HG03139 (cell line): ENCODE measurements around the gene FOXD4L6.
"Not testable (repeated sequence)": the region's sequence is repeated elsewhere in the genome, so short reads cannot be mapped to it uniquely, and the experiment has no call there.

ENCODE experiments used
- ATAC-seq: cut with Tn5 transposase; IDR thresholded peaks from one replicate; pipeline ENCODE4 v1.9.1; 2021; ENCODE audit not compliant: unreplicated experiment

FOXD4L6 gene

DNA sequence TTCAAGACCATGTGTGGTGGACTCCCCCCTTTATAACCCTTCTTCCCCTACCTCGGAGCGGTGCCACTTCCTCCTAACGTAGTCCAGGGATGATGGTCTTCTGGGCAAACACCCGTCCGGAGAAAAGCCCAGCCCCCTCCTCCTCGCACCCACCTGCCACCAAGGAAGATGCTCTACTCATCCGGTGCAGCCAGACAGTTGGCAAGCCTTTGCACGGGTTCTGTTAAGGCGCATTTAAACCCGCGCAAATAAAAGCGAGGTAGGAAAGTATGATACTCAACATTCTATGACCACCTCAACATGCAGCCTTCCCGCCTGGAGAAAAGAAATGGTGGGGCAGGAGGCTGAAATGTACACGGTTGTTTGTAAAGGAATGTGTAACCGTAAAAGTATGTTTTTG lies at the start of gene FOXD4L6:
Gene FOXD4L6 (minus strand): TSS at position 101 of the 400 bp plus-strand sequence. CDS start 298 bp downstream, outside the sequence.
- ATAC-seq: not testable (repeated sequence)

DNA sequence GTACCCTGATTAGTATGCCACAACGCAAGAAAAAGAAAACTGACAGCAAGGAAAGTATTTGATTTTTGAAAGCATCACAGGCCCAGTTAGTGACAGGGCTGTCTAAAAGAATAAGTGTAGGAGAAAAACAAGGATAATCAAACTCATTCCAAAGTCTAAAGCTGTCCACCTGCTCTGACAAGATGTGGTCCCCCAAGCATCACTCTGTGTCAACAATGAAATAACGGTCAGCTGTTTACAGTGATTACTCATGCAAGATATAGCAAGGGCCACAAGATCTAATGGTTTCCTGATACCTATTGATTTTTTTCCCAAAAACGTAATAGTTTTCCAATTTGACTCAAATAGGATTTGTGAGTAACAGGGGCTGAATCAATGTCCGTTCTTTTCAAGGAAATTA lies 46.5 kb upstream of the FOXD4L6 start:
- not testable (repeated sequence) for ATAC-seq

DNA sequence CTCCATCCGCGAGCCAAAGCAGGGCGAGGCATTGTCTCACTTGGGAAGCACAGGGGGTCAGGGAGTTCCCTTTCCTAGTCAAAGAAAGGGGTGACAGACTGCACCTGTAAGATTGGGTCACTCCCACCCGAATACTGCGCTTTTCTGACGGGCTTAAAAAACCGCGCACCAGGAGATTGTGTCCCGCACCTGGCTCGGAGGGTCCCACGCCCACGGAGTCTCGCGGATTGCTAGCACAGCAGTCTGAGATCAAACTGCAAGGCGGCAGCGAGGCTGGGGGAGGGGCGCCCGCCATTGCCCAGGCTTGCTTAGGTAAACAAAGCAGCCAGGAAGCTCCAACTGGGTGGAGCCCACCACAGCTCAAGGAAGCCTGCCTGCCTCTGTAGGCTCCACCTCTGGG lies 21.6 kb upstream of the FOXD4L6 start:
- ATAC-seq: not testable (repeated sequence)

DNA sequence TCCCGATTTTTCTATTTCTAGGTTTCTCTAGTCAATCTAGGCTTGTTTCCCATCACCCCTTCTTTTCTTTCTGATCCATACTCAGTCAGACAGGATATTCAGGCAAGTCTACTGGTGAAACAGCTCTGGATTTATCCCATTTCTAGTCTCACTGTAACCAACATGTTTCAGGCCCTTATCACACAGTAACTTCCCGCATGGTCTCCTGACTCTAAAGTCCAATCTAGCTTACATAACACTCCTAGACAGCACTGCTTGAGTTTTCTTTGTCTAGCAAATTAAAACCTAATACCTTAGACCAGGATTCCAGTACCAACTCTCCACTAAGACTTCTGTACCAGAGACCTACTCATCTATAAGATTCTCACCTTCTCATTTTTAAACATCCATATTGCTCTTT lies 13.4 kb upstream of the FOXD4L6 start:
- ATAC-seq: not testable (repeated sequence)

DNA sequence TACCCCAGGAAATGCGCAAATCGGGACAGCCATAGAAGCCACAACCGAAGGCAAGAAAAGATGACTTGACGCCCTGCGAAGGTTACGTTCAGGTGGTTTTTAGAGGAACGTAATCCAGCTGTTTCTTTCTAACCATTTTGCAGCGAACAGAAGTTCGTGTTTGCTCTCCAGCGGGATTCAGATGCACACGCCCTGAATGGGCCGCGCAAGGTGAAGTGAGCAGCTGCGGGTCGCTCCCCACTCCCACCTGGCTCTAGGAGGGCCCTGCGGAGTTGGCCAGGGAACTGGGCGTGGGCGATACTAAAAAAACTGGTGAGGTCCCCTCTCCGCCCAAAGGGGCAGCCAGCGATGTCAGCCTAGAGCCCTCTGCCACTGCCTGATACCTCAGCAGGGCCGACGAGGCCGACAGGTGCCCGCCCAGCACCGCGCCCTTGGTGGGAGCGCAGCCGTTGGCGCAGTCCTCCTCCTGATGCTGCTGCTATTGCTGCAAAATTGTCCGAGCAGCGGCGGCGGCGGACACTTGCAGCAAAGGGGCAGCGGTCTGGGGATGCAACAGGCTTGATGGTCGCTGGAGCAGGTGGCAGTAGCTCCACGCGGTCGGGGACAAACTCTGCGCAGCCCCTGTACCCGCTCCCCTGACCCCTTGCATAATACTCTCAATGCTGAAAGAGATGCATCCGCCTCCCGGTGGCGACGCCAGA lies 1.6 kb downstream of the FOXD4L6 start:
- ATAC-seq: not testable (repeated sequence)

DNA sequence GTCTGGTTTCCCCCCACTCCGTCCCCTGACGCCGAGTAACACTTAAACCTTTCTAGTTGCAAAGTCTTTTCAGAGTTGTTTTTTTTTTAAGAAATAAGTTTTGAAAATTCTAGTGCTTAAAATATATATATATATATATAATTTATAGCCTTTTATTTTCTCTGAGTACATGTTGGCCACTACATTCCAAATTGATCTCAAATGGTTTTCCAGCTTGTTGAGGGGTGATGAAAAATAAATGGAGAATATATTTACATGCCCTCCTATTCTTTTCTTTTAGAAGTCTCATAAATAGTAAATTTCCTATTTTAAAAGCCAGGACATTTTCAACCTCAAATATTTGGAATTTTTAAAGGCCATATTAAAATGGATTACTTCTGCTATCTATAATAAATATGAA lies 2.5 kb downstream of the FOXD4L6 start:
- not testable (repeated sequence) for ATAC-seq

DNA sequence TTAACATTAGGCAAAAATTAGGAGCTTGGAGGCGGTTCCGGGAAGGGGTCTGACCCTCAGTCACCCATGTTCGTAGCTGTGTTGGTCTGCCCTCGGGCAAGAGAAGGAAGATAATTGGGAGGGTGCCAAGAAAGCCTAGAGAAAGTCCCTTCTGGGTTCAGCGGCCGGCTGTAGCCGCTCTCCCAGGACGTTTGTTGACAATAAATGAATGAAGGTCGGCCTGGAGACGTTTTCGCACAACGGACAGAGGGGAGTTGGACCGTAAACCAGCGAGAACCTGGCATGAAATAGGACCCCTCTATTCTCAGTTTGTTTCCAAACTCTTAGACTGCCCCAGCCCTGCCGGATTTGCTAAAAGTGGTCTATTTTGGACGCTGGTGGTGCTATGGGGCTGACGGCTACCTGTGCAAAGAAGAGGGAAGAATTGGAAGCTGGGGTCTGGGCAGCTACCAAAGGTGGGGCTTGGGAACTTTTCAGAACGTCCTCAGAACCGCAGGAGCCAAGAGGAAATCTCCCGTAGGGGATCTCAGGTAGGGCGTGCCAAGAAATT lies 3.3 kb downstream of the FOXD4L6 start:
- not testable (repeated sequence) for ATAC-seq

DNA sequence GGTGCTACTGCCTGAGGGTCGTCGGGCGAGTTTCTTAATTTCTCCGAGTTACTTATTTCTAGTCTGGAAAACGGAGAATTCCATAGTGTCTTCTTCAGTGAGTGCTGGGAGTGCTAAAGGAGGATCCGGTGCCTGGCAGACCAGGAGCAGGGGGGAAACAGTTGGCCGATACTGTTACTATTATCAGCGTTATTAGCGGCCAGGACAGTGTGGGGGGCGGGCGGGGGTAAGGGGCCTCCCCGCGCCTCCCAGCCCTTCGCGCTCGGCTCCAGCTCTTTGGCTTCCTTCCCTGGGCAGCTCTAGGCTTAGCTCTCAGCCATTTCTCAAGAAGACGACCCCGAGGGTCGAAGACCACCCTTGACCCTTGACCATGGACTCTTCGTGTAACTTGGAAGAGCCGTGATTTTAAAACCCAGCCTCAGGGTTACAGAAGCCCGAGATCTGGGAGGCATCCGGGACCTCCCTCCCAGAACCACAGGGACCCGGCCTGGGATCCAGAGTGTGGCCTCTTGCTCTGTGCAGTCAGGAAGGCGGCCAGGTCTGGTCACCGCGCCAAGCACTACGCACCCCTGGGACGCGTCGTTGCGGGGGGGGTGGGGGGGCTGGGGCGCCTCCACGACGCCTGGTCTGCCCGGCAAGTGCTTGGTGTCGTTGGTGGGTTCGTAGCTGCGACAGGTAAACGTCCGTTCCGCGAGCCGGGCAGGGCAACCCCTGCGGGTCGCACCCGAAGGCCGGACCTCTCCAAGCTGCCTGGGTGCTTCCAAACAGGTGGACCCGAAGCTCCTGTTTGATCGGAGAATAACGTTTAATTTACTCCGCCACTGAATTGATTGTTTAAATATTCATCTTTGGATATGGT lies 4.0 kb downstream of the FOXD4L6 start:
- not testable (repeated sequence) for ATAC-seq

DNA sequence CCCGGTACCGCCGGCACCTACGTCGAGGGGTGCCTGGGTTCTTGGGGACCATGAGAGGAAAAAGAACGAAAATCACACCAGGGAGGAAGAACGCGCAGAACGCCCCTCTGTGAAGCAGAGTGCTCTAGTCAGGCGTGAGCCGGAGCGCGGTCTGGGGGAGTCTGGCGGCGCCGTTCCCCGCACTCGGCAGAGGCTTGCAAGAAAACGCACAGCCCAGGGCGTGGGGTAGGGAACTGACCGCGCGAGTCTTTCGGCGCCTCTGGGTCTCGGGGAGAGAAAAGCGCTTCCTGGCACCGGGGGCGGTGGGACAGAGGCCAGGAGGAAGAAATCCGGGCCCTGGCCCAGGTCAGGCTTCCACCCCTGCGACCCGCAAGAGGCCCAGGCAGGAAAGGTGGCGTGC lies 4.7 kb downstream of the FOXD4L6 start:
- not testable (repeated sequence) for ATAC-seq

DNA sequence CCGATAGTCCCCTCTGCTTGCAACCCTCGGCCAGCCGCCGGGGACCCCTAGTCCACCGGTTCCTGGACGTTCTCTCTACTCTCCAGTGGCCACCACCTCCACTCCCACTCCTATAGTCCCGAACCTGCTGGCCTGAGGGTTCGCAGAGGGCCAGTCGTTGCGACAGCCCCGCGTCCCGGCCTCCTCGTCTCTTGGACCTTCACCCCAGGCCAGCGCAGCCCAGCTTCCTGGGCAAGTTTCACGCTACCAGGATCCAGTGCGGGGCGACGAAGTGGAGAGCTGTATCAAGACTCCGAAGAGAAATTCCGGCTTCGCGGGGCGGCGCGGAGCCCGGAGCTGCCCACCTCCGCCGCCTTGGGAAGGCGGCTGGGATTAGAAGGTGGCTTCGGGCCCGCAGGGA lies 5.1 kb downstream of the FOXD4L6 start:
- not testable (repeated sequence) for ATAC-seq

DNA sequence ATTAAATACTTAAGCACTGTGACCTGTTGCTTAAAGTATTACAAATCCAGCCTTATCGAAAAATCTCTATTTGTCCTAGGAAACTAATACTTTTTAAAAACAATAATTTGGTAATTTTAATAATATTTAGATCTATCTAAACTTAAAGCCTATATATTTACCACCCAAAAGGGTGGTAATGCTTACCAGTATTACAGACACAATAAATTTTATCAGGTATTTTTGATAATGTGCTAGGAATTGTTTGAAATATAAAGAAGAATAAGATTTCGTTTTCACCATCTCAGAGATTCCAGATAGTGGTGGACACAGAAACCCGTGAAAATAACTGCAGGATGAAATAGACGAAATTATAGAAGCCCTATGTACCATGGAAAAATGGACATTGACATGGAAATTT lies 7.8 kb downstream of the FOXD4L6 start:
- ATAC-seq: not testable (repeated sequence)

DNA sequence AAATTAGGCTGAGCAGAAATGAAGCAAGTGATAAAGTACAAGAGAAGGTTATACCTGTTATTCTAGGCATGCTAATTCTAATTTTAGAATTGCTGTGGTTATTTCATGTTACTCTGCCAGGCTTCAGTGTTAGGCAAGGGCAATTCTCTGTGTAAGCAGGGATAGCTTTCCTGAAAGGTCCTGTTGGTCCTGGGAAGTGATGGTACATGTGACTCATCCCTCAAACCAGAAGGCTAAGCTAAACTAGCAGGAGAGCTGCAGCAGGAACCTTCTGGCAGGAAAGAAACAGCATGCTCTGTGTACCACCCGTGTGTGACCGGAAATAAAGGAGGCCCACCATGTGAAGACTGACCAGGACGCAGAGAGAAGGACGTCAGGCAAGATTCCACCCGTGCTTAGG lies 8.8 kb downstream of the FOXD4L6 start:
- not testable (repeated sequence) for ATAC-seq

DNA sequence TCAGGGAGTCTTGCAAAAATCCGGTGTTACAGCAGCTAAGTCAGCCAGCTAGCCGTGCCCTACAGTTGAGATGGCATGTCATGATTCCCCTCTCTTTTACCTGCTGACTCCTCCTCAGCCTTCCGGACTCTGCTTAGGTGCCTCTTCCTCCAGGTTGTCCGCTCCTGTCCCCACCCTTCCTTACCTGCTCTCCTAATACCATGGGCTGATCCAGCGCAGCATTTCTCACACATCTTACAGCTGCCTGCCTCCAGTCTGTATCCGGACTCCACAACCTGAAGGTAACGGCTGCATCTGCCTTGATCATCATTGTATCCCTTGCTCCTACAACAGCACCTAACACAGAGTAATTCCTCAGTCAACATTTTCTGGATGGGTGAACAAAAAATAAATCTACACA lies 9.2 kb downstream of the FOXD4L6 start:
- not testable (repeated sequence) for ATAC-seq

DNA sequence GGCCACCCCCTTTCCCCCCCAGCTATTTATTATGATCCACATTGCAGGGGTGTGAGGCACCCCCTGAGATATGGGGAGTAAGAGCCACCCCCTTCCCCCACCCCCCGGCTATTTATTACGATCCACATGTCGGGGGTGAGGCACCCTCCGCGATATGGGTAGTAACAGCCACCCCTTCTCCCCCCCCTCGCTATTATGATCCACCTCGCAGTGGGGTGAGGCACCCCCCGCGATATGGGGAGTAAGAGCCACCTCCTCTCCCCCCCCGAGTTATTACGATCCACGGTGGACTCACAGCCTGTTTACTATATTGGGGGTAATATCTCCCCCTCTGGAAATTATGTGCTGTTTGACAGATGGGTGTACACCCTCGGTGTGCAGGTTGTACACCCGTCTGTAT lies 15.1 kb downstream of the FOXD4L6 start:
- not testable (repeated sequence) for ATAC-seq

DNA sequence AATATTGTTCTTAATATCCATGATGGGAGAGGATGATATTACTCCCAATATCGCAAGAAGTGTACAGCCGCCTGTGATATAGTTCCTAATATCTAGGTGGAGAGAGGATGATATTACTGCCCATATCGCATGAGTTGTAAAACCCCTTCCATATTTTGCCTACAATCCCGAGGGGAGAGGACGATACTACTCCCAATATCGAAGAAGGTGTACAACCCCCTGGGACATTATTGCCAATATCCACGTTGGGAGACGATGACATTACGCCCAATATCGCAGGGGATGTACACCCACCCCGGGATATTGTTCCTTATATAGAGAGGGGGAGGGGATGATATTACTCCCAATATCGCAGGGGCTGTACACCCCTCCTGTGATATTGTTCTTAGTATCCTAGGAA lies 17.1 kb downstream of the FOXD4L6 start:
- not testable (repeated sequence) for ATAC-seq

DNA sequence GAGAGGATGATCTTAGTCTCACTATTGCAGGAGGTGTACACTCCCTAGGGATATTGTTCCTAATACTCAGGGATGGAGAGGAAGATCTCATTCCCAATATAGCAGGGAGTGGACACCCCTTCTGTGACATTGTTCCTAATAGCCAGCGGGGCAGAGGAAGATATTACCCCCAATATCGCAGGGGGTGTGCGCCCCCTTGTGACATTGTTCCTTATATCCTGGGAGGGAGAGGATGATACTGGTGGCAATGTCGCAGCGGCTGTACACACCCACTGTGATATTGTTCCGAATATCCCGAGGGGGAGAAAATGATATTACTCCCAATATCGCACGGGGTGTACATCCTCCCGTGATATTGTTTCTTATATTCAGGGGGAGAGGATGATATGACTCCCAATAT lies 17.6 kb downstream of the FOXD4L6 start:
- ATAC-seq: not testable (repeated sequence)

DNA sequence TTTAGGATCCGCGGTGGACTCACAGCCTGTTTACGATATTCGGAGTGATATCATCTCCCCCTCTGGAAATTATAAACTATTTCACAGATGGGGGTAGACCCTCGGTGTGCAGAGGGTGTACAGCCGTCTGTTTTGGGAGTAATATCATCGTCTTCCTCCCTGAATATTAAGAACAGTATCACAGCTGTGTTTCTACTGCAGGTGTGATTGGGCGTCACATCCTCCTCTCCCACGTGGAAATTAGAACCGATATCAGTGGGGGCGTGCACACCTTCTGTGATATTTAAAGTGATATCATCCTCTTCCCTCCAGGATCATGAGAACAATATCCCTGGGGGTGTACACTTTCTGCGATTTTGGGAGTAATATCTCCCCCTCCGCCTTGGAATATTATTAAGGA lies 19.2 kb downstream of the FOXD4L6 start:
- not testable (repeated sequence) for ATAC-seq

DNA sequence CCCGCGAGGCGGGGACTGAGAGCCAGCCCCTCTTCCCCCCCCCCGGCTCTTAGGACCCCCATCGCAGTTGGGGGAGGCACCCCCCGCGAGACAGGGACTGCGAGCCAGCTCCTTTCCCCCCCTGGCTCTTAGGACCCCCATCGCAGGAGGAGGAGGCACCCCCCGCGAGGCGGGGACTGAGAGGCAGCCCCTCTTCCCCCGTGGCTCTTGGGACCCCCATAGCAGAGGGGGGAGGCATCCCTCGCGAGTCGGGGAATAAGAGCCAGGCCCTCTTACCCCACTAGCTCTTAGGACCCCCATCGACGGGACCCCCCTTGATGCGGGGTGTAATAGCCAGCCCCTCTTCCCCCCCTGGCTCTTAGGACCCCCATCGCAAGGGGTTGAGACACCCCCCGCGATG lies 19.7 kb downstream of the FOXD4L6 start:
- ATAC-seq: not testable (repeated sequence)

DNA sequence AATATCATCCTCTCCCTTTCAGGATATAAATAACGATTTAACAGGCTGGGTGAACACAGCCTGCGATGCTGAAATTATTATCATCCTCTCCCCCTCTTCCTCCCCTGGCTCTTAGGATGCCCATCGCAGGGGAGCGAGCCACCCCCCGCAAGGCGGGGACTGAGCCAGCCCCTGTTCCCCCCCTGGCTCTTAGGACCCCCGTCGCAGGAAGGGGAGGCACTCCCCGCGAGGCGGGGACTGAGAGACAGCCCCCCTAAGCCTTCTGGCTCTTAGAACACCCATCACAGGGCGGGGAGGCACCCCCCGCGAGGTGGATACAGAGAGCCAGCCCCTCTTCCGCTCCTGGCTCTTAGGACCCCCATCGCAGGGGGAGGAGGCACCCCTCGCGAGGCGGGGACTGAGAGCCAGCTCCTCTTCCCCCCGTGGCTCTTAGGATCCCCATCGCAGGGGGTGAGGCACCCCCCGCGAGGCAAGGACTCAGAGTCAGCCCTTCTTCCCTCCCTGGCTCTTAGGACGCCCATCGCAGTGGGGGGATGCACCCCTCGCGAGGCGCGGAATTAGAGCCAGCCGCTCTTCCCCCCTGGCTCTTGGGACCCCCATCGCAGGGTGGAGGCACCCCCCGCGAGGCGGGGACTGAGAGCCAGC lies 21.9 kb downstream of the FOXD4L6 start:
- not testable (repeated sequence) for ATAC-seq

DNA sequence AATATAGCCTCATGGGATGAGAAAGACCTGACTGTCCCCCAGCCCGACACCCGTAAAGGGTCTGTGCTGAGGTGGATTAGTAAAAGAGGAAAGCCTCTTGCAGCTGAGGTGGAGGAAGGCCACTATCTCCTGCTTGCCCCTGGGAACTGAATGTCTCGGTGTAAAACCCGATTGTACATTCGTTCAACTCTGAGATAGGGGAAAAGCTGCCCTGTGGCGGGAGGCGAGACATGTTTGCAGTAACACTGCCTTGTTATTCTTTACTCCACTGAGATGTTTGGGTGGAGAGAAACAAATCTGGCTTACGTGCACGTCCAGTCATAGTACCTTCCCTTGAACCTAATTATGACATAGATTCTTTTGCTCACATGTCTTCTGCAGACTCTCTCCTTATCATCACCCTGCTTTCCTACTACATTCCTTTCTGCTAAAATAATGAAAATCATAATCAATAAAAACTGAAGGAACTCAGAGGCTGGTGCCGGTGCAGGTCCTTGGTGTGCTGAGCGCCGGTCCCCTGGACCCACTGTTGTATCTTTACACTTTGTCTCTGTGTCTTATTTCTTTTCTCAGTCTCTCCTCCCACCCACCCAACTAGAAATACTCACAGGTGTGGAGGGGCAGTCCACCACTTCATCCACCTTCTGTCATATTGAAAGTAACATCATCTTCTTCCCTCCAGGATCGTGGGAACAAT lies 22.8 kb downstream of the FOXD4L6 start:
- ATAC-seq: not testable (repeated sequence)

DNA sequence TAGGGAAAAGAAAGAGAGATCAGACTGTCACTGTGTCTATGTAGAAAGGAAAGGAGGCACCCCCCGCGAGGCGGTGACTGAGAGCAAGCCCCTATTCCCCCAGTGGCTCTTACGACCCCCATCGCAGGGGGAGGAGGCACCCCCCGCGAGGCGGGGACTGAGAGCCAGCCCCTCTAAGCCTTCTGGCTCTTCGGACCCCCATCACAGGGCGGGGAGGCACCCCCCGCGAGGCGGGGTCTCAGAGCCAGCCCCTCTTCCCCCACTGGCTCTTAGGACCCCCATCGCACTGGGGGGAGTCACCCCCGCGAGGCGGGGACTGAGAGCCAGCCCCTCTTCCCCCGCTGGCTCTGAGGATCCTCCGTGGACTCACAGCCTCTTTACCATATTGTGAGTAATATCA lies 23.9 kb downstream of the FOXD4L6 start:
- not testable (repeated sequence) for ATAC-seq
